NK-92 treated with Interleukin-12 subunit alpha and Interleukin-12 subunit beta, amount 100 ng/mL, for 24 hours (cell line): ENCODE measurements around the gene MAP3K5.

Experiments
- DNase-seq: peaks from one replicate; lab custom pipeline; 2025; lab: John Stamatoyannopoulos, UW

MAP3K5 gene

GRCh38 chr6:136750696-136751521 is 41.4 kb downstream of the MAP3K5 start:
- DNase-seq: no peak

- DNase-seq: no peak
Measured at GRCh38 chr6:136749359-136749997, 42.8 kb downstream of the MAP3K5 start.

DNA sequence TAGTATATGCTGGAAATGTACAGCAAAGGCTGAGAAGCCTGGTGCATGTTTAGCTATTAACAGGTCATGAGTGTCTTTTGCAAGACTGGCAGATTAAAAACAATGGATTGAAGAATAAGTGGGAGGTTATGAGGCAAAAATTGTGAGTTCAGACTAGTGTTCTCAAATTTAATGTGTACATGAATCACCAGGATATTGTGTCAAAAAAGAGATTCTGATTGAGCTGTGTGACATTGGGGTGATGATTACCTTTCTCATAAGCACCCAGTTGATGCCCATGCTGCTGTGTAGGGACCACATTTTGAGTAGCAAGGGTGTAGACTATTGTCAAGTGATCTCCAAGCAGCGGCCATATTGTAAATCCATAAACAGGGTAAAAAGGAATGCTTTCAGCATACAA is 44.8 kb downstream of the MAP3K5 start:
- no peak for DNase-seq

- no peak for DNase-seq
Measured at GRCh38 chr6:136745300-136745699, 47.0 kb downstream of the MAP3K5 start.

DNA sequence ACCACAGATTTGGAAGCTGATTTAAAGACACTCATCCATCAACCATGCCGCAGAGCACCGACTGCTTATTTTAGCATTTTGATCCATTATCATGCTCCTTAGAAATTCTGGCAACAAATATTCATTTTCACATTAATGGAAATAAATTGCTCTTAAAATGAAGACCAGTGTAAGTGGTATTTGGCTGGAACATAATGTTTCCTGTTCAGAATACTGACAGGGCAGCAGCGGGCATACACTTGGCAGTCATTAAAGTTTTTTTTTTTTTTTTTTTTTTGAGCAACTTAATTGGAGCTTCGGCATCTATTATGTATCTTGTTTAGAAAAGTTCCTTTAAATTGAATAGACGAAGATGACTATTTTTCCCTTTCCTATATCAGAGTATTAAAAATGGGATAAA is 47.4 kb downstream of the MAP3K5 start:
- no peak for DNase-seq

DNA sequence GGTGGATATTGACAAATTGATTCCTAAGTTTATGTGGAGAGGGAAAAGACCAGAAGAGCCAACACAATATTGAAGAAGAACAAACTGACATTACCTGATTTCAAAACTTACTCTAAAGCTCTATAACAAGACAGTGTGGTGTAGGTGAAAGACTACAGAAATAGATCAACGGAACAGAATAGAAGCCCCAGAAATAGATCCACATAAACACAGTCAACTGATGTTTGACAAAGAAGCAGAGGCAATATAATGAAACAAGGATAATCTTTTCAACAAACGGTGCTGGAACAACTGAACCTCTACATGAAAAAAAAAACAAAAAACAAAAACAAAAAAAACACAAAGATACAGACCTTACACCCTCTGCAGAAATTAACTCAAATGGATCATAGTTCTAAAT is 50.2 kb downstream of the MAP3K5 start:
- no peak for DNase-seq

GRCh38 chr6:136740050-136740974 is 52.0 kb downstream of the MAP3K5 start:
- no peak for DNase-seq

DNA sequence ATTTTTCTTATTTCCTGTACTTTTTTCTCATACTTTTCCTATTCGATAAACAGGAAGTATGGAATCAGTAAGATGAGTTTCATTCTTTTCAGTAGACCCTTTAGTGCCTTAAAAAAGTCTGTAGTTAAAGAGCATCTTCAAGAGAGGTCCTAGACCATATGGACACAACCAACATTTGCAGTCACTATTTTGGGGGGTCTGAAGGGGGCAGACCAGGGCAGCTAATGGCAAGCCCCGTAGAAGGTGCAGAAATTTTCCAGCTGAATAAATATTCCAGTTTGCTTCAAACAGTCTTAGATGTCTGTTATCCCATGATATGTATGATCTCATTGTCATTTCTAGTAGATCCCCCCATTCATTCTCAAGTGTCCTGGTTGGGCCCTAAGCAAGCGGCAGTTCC is 52.8 kb downstream of the MAP3K5 start:
- no peak for DNase-seq

GRCh38 chr6:136739071-136739470 is 53.2 kb downstream of the MAP3K5 start:
- no peak for DNase-seq

- DNase-seq: no peak
Measured at GRCh38 chr6:136738692-136739057, 53.6 kb downstream of the MAP3K5 start.

GRCh38 chr6:136737871-136738691 is 54.2 kb downstream of the MAP3K5 start:
- no peak for DNase-seq

GRCh38 chr6:136737374-136737844 is 54.9 kb downstream of the MAP3K5 start:
- DNase-seq: no peak

GRCh38 chr6:136736281-136736960 is 55.9 kb downstream of the MAP3K5 start:
- no peak for DNase-seq

DNA sequence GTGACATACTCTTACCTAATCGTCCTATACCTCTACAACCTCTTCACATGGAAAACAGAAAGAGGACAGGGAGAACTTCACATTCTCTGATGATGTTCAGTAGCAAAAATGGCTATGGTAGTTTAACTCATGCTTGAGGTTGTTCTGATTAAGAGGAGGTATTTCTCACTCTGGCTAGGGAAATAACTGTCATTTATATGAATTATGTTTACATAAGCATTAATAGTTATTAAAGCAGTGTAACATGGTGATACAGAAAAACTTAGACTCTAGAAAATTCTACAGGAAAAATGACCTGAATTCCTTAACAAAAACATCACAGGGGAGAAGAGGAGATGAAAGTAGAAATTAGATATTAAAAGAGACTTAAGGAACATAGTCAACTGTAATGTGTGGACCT is 57.3 kb downstream of the MAP3K5 start:
- no peak for DNase-seq

- no peak for DNase-seq
Measured at GRCh38 chr6:136732889-136733288, 59.4 kb downstream of the MAP3K5 start.

- no peak for DNase-seq
Measured at GRCh38 chr6:136729832-136730231, 62.4 kb downstream of the MAP3K5 start.

DNA sequence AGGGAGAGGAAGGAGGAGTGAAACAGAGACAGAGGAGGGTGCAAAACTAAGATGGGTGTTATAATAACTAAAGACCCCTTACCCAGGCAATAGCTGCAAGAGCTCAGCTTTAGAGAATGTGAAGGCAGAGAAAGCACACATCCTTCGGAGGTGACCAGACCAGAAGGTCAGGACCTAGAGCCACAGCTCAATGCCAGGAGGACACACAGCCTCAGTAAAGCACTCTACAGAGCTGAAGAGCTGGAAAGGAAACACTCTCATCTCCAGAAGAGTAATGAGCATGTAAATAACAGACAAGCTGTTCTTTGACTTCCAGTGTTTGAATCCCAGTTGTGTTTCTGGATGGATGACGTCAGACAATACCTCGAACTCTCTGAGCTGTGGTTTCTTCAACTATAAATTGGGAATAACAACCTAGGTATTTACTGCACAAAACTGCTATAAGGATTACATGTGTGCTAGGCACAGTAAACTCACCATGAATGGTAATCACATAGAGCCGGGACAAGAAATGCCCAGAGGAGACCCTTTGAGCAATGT is 63.2 kb downstream of the MAP3K5 start:
- no peak for DNase-seq

DNA sequence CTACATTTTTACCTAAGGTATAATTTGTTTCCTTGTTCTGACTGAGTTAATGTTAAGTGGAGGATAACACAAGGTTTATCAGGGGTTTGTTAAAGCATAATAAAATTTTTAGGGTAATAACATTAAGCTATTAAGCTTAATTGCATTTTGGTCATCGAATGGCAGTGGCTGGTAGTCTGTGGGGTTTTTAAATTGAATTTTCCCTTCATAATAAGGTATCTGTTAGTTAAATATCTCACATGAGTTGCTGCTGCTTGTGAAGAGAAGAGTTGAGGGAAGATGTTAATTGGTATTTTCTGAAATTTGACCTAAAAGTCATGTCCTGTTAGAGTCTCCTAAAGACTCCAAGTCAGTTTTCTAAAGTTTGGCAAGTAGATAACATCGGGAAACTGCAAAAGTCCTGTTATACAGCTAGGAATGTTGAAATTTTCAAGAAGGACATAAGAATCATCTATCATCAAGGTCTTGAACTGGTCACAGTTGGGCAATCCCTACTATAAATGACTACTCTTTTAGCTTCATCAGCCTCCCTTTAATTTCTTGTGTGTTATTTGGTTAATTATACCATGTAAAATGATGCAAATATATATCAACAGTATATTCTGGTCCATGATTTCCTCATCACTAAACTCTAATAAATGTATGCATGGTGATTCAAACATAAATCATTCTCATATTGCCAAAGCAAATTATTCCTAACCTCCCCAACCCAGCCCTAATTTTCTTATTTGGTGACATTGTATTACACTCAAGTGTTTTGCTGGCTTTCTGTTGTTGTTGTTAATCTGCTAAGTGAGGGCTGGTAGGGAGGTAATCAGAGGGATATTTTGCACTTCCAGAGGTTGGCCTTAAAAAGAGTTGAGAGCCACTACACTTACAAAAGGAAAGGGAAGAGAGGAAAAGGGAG is 64.0 kb downstream of the MAP3K5 start:
- DNase-seq: no peak

GRCh38 chr6:136726837-136727557 is 65.3 kb downstream of the MAP3K5 start:
- DNase-seq: no peak
